Thymus (tissue), 11 donors: Measurements from ENCODE around the gene TMEM125. TPM values are rescaled to one million over a fixed set of nuclear protein-coding genes. Genes with fewer than 3 reads are reported as not detected.

Experiments
- DNase-seq, 9 donors: peaks; one replicate each; pipeline ENCODE4 v3.0.0-alpha.2; 2013; ENCODE audit warnings: low spot score in 9 of 9, low read depth in 6 of 9, missing footprints in 1 of 9
- H3K27ac ChIP-seq, 2 donors: one replicate each; pipeline ENCODE4 v1.5.1; 2013; ENCODE audit warnings: control low read depth in 1 of 2, low read depth in 1 of 2, low read length in 1 of 2, mild to moderate bottlenecking in 1 of 2, moderate library complexity in 1 of 2
- H3K27me3 ChIP-seq, 2 donors: one replicate each; pipeline ENCODE4 v1.5.1; 2013; ENCODE audit warnings: low read length in 1 of 2; ENCODE audit not compliant: control insufficient read depth in 2 of 2, insufficient read depth in 1 of 2
- H3K36me3 ChIP-seq, 2 donors: one replicate each; pipeline ENCODE4 v1.5.1; 2013; ENCODE audit warnings: low read length in 1 of 2, mild to moderate bottlenecking in 1 of 2, moderate library complexity in 1 of 2; ENCODE audit not compliant: control insufficient read depth in 2 of 2, insufficient read depth in 2 of 2
- H3K4me1 ChIP-seq, 2 donors: one replicate each; pipeline ENCODE4 v1.5.1; 2013; ENCODE audit warnings: low read length in 2 of 2; ENCODE audit not compliant: control insufficient read depth in 2 of 2, insufficient read depth in 2 of 2
- H3K4me3 ChIP-seq, 2 donors: one replicate each; pipeline ENCODE4 v1.5.1; 2013; ENCODE audit warnings: low read length in 2 of 2, control low read depth in 1 of 2, mild to moderate bottlenecking in 1 of 2
- H3K9me3 ChIP-seq, 2 donors: one replicate each; pipeline ENCODE4 v1.5.1; 2013; ENCODE audit warnings: low read length in 1 of 2, mild to moderate bottlenecking in 1 of 2; ENCODE audit not compliant: control insufficient read depth in 2 of 2, insufficient read depth in 1 of 2
- WGBS: extraction: QIAGEN DNeasy Blood & Tissue Kit; methylation state at CpG from one replicate; pipeline ENCODE4 v1.1.7; 2013; 5-methylcytosine and 5-hydroxymethylcytosine counted together
- polyA plus RNA-seq: library from polyadenylated mRNA; stranded (reverse); fragments of 200-250 nt; gene quantifications from one replicate; pipeline ENCODE4 v1.2.3, GENCODE V29; 2013
- total RNA-seq: library from RNA; stranded (reverse); fragments of 120-200 nt; gene quantifications from one replicate; pipeline ENCODE4 v1.2.4, GENCODE V29; 2013
- donor health status: healthy.

TMEM125 gene
- total and polyA plus RNA-seq, 2 donors: 0.42 to 2.4 TPM

DNA sequence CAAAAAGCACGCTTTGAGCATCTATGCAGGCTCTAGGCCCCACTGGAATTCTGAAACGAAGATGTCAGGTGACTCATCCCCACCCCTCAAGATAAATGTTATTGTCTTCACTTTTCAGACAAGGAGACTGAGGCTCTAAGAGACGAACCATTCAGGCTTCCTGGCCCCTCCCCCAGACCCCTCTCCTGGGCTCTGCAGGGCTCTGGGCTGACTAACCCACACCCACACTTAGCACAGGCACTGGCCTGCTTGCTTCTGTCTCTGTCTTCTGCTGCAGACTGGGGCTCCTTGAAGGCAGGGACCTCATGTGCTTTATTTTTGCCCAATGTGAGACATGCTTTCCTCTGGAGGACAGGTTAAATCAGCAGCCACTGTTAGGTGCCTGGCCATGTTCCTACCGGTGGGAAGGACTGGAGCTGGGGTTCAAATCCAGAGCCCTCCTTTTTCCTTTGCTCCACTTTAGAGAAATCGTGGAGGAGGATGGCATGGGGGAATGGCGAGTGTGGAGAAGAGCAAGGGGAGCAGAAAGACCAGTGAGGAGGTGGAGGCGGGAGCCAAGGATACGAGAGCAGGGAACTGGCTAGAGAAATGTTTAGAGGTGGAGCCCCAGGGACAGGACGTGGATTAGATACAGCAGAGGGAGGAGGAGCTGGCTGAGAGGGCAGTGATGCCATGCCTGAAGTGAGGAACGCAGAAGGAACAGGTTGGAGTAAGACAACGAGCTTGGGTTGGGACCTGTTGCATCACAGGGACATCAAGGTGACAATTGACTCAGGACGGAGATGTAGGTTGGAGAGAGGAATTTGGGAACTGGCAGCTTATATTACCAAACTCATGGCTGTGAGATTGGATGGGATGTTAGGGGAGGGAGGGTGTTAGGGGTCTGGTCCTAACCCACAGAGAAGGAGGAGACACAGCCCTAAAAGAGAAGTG lies 1.7 kb downstream of the TMEM125 start:
- H3K4me3 ChIP-seq: no peak overlapping the region
- H3K27me3 ChIP-seq: peaks cover 0 to 7% of the 10 kb centered on the region in 2 donors
- DNase-seq: peak in 1 of 9 donors; percentile 12
- peaks cover 3 to 24% of the 10 kb centered on the region in 2 donors for H3K4me1 ChIP-seq
- WGBS: 88% methylated on average over 12 of the region's 12 CpGs
- H3K27ac ChIP-seq: no peak overlapping the region
- no peaks in the 10 kb centered on the region for H3K36me3 ChIP-seq
- H3K9me3 ChIP-seq: peaks cover 0 to 10% of the 10 kb centered on the region in 2 donors

DNA sequence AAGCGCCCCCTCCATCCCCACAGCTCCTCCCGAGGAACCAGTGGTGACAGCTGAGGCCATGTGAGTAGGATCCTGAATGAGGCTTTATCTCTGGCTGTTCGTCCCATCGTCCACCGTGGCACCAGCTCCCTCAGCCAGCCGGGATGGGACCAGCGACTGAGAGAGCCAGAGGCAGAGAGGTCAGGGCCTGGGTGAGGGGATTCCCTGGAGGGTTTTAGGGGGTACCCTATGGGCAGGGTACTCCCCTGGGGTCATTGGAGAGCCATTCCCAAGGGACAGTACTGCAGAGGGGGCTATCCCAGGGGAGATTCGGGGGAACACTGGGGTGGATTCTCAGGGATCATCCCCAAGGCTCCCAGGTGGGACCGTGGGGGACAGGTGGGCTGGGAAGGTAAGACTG lies 2.4 kb downstream of the TMEM125 start:
- DNase-seq: no peak
- H3K27ac ChIP-seq: no peak overlapping the region
- H3K4me1 ChIP-seq: peaks cover 3 to 28% of the 10 kb centered on the region in 2 donors
- H3K27me3 ChIP-seq: peaks cover 0 to 7% of the 10 kb centered on the region in 2 donors
- H3K36me3 ChIP-seq: no peaks in the 10 kb centered on the region
- peaks cover 0 to 10% of the 10 kb centered on the region in 2 donors for H3K9me3 ChIP-seq
- WGBS: 91% methylated on average over 9 of the region's 9 CpGs
- H3K4me3 ChIP-seq: no peak overlapping the region

DNA sequence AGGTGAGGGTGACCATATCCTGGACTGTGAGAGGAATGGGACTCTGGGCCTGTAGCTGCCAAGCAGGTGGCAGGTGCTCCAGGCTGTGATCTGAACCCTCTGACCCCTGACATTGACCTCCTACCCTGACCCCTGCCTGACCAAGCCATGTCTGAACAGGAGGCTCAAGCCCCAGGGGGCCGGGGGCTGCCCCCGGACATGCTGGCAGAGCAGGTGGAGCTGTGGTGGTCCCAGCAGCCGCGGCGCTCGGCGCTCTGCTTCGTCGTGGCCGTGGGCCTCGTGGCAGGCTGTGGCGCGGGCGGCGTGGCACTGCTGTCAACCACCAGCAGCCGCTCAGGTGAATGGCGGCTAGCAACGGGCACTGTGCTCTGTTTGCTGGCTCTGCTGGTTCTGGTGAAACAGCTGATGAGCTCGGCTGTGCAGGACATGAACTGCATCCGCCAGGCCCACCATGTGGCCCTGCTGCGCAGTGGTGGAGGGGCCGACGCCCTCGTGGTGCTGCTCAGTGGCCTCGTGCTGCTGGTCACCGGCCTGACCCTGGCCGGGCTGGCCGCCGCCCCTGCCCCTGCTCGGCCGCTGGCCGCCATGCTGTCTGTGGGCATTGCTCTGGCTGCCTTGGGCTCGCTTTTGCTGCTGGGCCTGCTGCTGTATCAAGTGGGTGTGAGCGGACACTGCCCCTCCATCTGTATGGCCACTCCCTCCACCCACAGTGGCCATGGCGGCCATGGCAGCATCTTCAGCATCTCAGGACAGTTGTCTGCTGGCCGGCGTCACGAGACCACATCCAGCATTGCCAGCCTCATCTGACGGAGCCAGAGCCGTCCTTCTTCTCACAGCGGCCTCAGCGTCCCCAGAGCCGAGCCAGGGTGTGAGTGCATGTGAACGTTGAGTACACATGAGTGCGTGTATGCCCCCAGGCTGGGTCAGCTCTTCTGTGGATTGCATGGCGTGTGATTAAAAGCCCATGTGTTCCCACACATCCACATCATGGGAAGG lies 3.1 kb downstream of the TMEM125 start:
- DNase-seq: no peak
- H3K9me3 ChIP-seq: peaks cover 0 to 10% of the 10 kb centered on the region in 2 donors
- H3K4me1 ChIP-seq: peaks cover 3 to 28% of the 10 kb centered on the region in 2 donors
- WGBS: 98% methylated on average over 46 of the region's 46 CpGs
- H3K27me3 ChIP-seq: peaks cover 0 to 7% of the 10 kb centered on the region in 2 donors
- H3K36me3 ChIP-seq: no peaks in the 10 kb centered on the region
- no peak overlapping the region for H3K27ac ChIP-seq
- no peak overlapping the region for H3K4me3 ChIP-seq

DNA sequence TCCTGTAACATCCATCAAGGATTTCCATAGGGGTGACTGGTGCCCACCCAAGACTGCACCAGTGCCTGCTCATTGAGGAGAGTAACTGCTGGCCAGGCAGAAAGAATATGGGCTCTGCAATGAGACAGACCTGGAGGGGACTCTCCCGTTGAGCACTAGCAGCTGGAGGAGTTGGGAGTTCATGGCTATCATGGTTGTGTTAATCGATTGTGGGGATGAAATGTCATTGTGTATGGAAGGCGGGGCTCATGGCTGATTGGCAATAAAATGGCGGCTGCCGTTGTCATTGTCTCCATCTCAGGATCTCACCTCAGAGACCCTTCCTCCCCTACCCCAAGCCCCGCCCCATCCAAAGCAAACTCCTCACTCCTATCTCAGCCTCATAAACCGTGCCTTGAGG lies 3.9 kb downstream of the TMEM125 start:
- Histone ChIP-seq H3K27ac (no peak overlapping the region), H3K4me1 (peaks cover 3 to 28% of the 10 kb centered on the region in 2 donors), H3K9me3 (peaks cover 0 to 10% of the 10 kb centered on the region in 2 donors), H3K36me3 (no peaks in the 10 kb centered on the region), H3K4me3 (no peak overlapping the region), H3K27me3 (peaks cover 0 to 7% of the 10 kb centered on the region in 2 donors)
- no peak for DNase-seq
- 97% methylated on average over 7 of the region's 7 CpGs for WGBS

DNA sequence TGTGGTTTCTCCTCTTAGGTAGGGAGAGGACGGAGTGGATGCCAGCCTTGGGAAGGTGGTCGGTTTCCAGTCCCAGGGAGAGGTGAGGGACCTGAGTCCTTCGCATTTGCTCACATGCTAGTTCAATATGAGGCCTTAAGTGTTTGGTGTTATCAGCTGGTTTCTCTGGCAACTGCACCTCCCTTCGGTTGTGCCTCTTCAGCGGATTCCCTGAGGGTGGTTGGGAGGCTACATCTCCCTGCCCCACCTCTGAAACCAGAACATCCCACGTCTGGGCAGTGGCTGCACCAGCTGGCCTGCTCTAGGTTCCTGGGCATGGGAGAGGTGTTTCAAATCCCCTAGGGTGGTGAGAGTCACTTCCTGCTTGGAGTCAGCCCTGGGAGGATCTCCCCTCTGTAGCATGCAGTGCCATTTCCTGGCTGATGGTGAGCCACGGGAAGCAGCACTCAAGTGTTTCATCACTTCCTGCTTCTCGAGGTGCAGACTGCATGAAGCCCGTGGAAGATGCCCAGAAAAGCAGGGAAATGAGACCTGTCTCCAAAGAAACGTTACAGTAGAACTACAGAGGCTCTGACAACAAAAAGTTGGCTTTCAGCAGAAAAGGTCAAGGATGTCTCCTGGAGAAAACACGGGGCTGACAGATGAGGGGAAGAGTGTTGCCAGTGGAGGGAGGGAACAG lies 4.5 kb downstream of the TMEM125 start:
- WGBS: 61% methylated on average over 11 of the region's 11 CpGs
- DNase-seq: peak in 4 of 9 donors; percentile 24 to 71 (median 50)
- peaks cover 0 to 10% of the 10 kb centered on the region in 2 donors for H3K9me3 ChIP-seq
- H3K27me3 ChIP-seq: peaks cover 0 to 7% of the 10 kb centered on the region in 2 donors
- no peaks in the 10 kb centered on the region for H3K36me3 ChIP-seq
- peak overlapping the region in 1 of 2 donors; percentile 69 for H3K27ac ChIP-seq
- peaks cover 3 to 28% of the 10 kb centered on the region in 2 donors for H3K4me1 ChIP-seq
- no peak overlapping the region for H3K4me3 ChIP-seq

DNA sequence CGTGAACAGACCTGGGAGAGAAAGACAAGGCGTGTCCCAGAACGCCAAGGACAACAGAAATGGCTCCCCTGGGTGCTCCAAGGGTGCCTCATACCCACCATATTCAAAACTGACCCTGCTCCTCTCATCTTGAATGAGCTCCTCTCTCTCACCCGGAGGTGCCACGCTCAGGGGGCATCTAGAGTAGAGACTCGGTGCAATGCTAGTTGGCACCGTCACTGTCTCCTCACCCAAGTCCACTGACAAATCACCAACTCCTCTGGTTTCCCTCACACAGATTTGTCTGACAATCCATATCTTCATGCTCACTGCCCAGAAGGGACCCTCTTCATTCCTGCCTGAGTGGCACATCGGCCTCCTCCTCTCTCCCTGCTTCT lies 5.0 kb downstream of the TMEM125 start:
- H3K27me3 ChIP-seq: peaks cover 0 to 7% of the 10 kb centered on the region in 2 donors
- H3K9me3 ChIP-seq: peaks cover 0 to 10% of the 10 kb centered on the region in 2 donors
- no peak for DNase-seq
- no peaks in the 10 kb centered on the region for H3K36me3 ChIP-seq
- H3K4me1 ChIP-seq: peaks cover 3 to 28% of the 10 kb centered on the region in 2 donors
- no peak overlapping the region for H3K27ac ChIP-seq
- WGBS: 97% methylated on average over 8 of the region's 8 CpGs
- no peak overlapping the region for H3K4me3 ChIP-seq

DNA sequence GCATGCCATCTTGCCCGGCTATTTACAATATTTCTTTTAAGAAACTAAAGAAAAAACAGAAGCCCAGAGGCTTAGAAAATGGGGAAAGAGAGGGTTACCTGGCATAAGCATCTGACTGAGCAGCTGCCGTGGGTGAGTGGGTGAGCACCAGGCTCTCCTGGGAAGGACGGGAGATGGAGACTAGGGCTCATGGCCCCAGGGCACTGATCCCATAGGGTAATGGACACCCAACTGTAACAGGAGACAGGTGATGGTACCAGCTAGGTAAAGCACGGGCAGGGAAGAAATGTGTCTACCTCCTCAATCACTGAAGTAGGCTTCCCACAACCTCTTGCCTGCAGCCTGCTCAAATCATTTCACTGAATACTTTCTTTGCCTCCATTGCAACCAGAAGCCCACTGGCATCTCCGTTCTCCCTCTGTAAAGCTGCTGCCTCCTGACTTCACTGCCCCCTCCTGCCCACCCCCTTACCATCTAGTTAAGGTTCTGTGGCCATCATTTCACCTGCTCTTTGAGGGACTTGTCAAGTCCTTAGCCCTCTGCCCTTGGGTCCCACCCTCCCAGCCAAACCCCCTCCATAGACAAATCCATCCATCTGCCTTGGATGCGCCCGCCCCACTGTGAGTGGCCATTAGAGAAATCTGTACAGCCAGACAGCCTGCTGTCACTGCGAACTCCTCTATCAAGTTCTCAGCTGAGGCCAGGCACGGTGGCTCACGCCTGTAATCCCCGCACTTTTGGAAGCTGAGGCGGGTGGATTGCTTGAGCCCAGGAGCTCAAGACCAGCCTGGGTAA lies 6.2 kb downstream of the TMEM125 start:
- WGBS: 96% methylated on average over 12 of the region's 12 CpGs
- H3K9me3 ChIP-seq: peaks cover 0 to 10% of the 10 kb centered on the region in 2 donors
- peaks cover 0 to 23% of the 10 kb centered on the region in 2 donors for H3K4me1 ChIP-seq
- no peaks in the 10 kb centered on the region for H3K27me3 ChIP-seq
- peak overlapping the region in 1 of 2 donors; percentile 53 for H3K27ac ChIP-seq
- no peak for DNase-seq
- H3K4me3 ChIP-seq: no peak overlapping the region
- no peaks in the 10 kb centered on the region for H3K36me3 ChIP-seq

DNA sequence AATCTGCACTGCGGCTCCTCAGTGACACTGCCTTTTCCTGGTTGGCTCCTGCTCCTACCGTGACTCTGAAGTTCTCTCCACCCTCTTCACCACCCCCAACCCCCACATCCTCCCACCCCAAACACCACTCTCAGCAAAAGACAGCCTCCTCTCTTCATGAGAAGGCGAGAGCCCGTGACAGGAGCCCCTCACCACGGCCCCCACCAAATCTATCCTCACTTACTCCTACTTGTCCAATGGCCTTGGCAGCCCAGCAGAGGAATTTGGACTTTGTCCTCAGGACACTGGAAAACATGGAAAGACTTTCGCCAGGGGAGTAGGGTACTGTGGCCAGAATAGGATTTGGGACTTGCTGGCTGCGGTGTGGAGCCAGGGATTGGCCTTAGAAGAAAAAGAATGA lies 6.9 kb downstream of the TMEM125 start:
- Histone ChIP-seq H3K27ac (no peak overlapping the region), H3K9me3 (peaks cover 0 to 10% of the 10 kb centered on the region in 2 donors), H3K36me3 (no peaks in the 10 kb centered on the region), H3K4me1 (peaks cover 0 to 23% of the 10 kb centered on the region in 2 donors), H3K4me3 (no peak overlapping the region), H3K27me3 (no peaks in the 10 kb centered on the region)
- DNase-seq: peak in 2 of 9 donors; percentile 38 to 53
- WGBS: 87% methylated on average over 7 of the region's 7 CpGs
